Nephron (organoid): ENCODE data around the gene GOLGA1.

Experiments
- H3K27ac Mint-ChIP-seq, 3 experiments: 2 replicates each; pipeline ENCODE4 v1.8.0; 2020; ENCODE audit warnings: mixed read lengths in 3 of 3, mild to moderate bottlenecking in 2 of 3, moderate library complexity in 1 of 3
- H3K27me3 Mint-ChIP-seq: 2 replicates; pipeline ENCODE4 v1.8.0; 2021; ENCODE audit warnings: low read depth, mild to moderate bottlenecking, moderate library complexity, mixed read lengths
- H3K36me3 Mint-ChIP-seq: 2 replicates; pipeline ENCODE4 v1.8.0; 2020; ENCODE audit warnings: low read depth, mixed read lengths
- H3K4me1 Mint-ChIP-seq: 2 replicates; pipeline ENCODE4 v1.8.0; 2020; ENCODE audit warnings: mixed read lengths
- H3K4me3 Mint-ChIP-seq, 3 experiments: 2 replicates each; pipeline ENCODE4 v1.8.0; 2020; ENCODE audit warnings: mild to moderate bottlenecking in 3 of 3, mixed read lengths in 3 of 3, moderate library complexity in 2 of 3
- H3K9me3 Mint-ChIP-seq: 2 replicates; pipeline ENCODE4 v1.8.0; 2020; ENCODE audit warnings: mixed read lengths
- CTCF ChIP-seq, 3 experiments: fragments of 200-600 bp; sonication (generic); IDR thresholded peaks; one replicate each; pipeline ENCODE4 v1.5.0; 2021; ENCODE audit warnings: antibody characterized with exemption in 3 of 3; ENCODE audit not compliant: unreplicated experiment in 3 of 3

The GOLGA1 gene

GRCh38 chr9:124906966-124907365, 33.9 kb downstream of the GOLGA1 start:
- no peaks in the 10 kb centered on the region for H3K27me3 Mint-ChIP-seq
- H3K4me3 Mint-ChIP-seq = no peak overlapping the region
- TF ChIP-seq CTCF (IDR thresholded peaks at IDR 0.05; ENCODE audit: unreplicated experiment in 3 of 3) = no peak
- no peaks in the 10 kb centered on the region for H3K9me3 Mint-ChIP-seq
- H3K27ac Mint-ChIP-seq = no peak overlapping the region
- H3K4me1 Mint-ChIP-seq = no peaks in the 10 kb centered on the region
- H3K36me3 Mint-ChIP-seq = peaks cover 45% of the 10 kb centered on the region

GRCh38 chr9:124899845-124900244, 41.0 kb downstream of the GOLGA1 start:
- no peaks in the 10 kb centered on the region for H3K27me3 Mint-ChIP-seq
- H3K36me3 Mint-ChIP-seq = peaks cover 38% of the 10 kb centered on the region
- no peaks in the 10 kb centered on the region for H3K4me1 Mint-ChIP-seq
- no peak for TF ChIP-seq CTCF (IDR thresholded peaks at IDR 0.05; ENCODE audit: unreplicated experiment in 3 of 3)
- no peak overlapping the region for H3K27ac Mint-ChIP-seq
- H3K4me3 Mint-ChIP-seq = no peak overlapping the region
- no peaks in the 10 kb centered on the region for H3K9me3 Mint-ChIP-seq

GRCh38 chr9:124897570-124898460, 43.1 kb downstream of the GOLGA1 start:
- H3K4me1 Mint-ChIP-seq = no peaks in the 10 kb centered on the region
- no peak overlapping the region for H3K27ac Mint-ChIP-seq
- no peaks in the 10 kb centered on the region for H3K9me3 Mint-ChIP-seq
- H3K27me3 Mint-ChIP-seq = no peaks in the 10 kb centered on the region
- TF ChIP-seq CTCF (IDR thresholded peaks at IDR 0.05; ENCODE audit: unreplicated experiment in 3 of 3) = no peak
- H3K4me3 Mint-ChIP-seq = no peak overlapping the region
- H3K36me3 Mint-ChIP-seq = peaks cover 45% of the 10 kb centered on the region

- TF ChIP-seq CTCF (IDR thresholded peaks at IDR 0.05; ENCODE audit: unreplicated experiment in 3 of 3) = peak; percentile 28 to 56 (median 46)
- H3K27ac Mint-ChIP-seq = peak overlapping the region; percentile 9 to 48 (median 11)
- H3K9me3 Mint-ChIP-seq = no peaks in the 10 kb centered on the region
- no peaks in the 10 kb centered on the region for H3K4me1 Mint-ChIP-seq
- H3K27me3 Mint-ChIP-seq = no peaks in the 10 kb centered on the region
- H3K4me3 Mint-ChIP-seq = no peak overlapping the region
- peaks cover 51% of the 10 kb centered on the region for H3K36me3 Mint-ChIP-seq
Observed at GRCh38 chr9:124894741-124895170, 46.1 kb downstream of the GOLGA1 start.

GRCh38 chr9:124894035-124894740, 46.7 kb downstream of the GOLGA1 start:
- peaks cover 54% of the 10 kb centered on the region for H3K36me3 Mint-ChIP-seq
- no peaks in the 10 kb centered on the region for H3K4me1 Mint-ChIP-seq
- H3K4me3 Mint-ChIP-seq = no peak overlapping the region

More at GRCh38 chr9:124894035-124894740, 46.7 kb downstream of the GOLGA1 start:
- Mint-ChIP-seq H3K9me3 (no peaks in the 10 kb centered on the region), H3K27me3 (no peaks in the 10 kb centered on the region), H3K27ac (peak overlapping the region; percentile 9 to 48 (median 11))
- no peak for TF ChIP-seq CTCF (IDR thresholded peaks at IDR 0.05; ENCODE audit: unreplicated experiment in 3 of 3)
